Measurements from ENCODE around the gene NCF2. TPM values are rescaled to one million over a fixed set of nuclear protein-coding genes. Genes with fewer than 3 reads are reported as not detected.

Gene NCF2
- total RNA-seq, 1 experiment from 2014 or later, result 0.10 TPM

- ChIA-PET POLR2A (no interaction called here), CTCF (no interaction called here)
- Histone ChIP-seq H3K4me3 (ENCODE audit: low read depth in 2 of 2, low read length in 2 of 2) (peak overlapping the region; percentile 84 to 99; a peak in 3 of 4 replicates), H3K36me3 (ENCODE audit: control insufficient read depth, insufficient read depth, low read length) (peaks cover 8% of the 10 kb centered on the region), H3K4me1 (ENCODE audit: control insufficient read depth, insufficient read depth, low read length) (peaks cover 19% of the 10 kb centered on the region), H3K27ac (ENCODE audit: low read length) (no peak overlapping the region), H3K9me3 (ENCODE audit: control insufficient read depth, insufficient read depth, low read depth, low read length) (no peaks in the 10 kb centered on the region), H3K27me3 (ENCODE audit: control insufficient read depth, insufficient read depth, low read length) (0 out of 2 replicates have a peak, but pooled peaks cover 4% of the 10 kb centered on the region)
- in situ Hi-C loops (cut with HindIII; ENCODE audit: low pct_unique_long_range_greater_than_20kb, low sequenced_read_pairs), result no loop called here
- BruUV-seq (replicated peaks), result no TSS peak
- TF ChIP-seq CTCF (IDR thresholded peaks at IDR 0.05) (no peak), SIN3A (IDR thresholded peaks at IDR 0.05; ENCODE audit: borderline replicate concordance, insufficient read depth, low read depth, low read length) (no peak), POLR2AphosphoS5 (IDR thresholded peaks at IDR 0.05; ENCODE audit: low read depth, low read length) (no peak), TCF7L2 (IDR thresholded peaks at IDR 0.05; ENCODE audit: low read depth, low read length) (no peak)
- TF ChIP-seq, protein P1, sequence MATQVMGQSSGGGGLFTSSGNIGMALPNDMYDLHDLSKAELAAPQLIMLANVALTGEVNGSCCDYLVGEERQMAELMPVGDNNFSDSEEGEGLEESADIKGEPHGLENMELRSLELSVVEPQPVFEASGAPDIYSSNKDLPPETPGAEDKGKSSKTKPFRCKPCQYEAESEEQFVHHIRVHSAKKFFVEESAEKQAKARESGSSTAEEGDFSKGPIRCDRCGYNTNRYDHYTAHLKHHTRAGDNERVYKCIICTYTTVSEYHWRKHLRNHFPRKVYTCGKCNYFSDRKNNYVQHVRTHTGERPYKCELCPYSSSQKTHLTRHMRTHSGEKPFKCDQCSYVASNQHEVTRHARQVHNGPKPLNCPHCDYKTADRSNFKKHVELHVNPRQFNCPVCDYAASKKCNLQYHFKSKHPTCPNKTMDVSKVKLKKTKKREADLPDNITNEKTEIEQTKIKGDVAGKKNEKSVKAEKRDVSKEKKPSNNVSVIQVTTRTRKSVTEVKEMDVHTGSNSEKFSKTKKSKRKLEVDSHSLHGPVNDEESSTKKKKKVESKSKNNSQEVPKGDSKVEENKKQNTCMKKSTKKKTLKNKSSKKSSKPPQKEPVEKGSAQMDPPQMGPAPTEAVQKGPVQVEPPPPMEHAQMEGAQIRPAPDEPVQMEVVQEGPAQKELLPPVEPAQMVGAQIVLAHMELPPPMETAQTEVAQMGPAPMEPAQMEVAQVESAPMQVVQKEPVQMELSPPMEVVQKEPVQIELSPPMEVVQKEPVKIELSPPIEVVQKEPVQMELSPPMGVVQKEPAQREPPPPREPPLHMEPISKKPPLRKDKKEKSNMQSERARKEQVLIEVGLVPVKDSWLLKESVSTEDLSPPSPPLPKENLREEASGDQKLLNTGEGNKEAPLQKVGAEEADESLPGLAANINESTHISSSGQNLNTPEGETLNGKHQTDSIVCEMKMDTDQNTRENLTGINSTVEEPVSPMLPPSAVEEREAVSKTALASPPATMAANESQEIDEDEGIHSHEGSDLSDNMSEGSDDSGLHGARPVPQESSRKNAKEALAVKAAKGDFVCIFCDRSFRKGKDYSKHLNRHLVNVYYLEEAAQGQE (IDR thresholded peaks at IDR 0.05; ENCODE audit: insufficient read depth in 1 of 2, low read depth in 2 of 2, low read length in 1 of 2), result no peak
- no peak for DNase-seq (ENCODE audit: low read depth, low spot score)
- intact Hi-C loops (cut with micrococcal nuclease; ENCODE audit: unreplicated experiment), result no loop called here
- ATAC-seq, result no peak
Observed at GRCh38 chr1:183636783-183637182, 46.5 kb upstream of the NCF2 start.

DNA sequence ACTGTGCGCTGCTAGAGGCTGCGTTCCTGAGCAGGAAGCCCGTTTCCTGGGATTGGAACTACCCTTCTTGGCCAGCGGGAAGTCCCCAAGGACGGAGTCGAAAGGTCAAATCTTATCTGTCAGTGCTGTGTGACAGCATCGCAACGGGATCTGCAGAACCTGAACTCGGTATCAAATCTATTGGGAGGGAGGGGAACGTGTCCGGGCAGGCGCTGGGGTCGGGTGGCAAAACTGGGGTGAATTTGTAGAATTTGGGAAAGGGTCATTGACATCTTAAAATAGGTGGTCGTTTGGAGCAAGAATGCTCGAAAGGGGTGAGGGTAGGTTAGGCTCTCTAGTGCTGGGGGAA lies 46.0 kb upstream of the NCF2 start:
- H3K4me1 ChIP-seq (ENCODE audit: control insufficient read depth, insufficient read depth, low read length), result peaks cover 19% of the 10 kb centered on the region
- H3K27me3 ChIP-seq (ENCODE audit: control insufficient read depth, insufficient read depth, low read length), result 0 out of 2 replicates have a peak, but pooled peaks cover 4% of the 10 kb centered on the region
- intact Hi-C loops (cut with micrococcal nuclease; ENCODE audit: unreplicated experiment), result no loop called here
- in situ Hi-C loops (cut with HindIII; ENCODE audit: low pct_unique_long_range_greater_than_20kb, low sequenced_read_pairs), result no loop called here
- ChIA-PET POLR2A (interaction anchor here (0.6 kb wide), 1 partner anchor 745 kb away, joined by 3 read pairs; no protein-coding TSS in a partner anchor), CTCF (no interaction called here)
- TF ChIP-seq SIN3A (IDR thresholded peaks at IDR 0.05; ENCODE audit: borderline replicate concordance, insufficient read depth, low read depth, low read length) (no peak), CTCF (IDR thresholded peaks at IDR 0.05) (no peak), POLR2AphosphoS5 (IDR thresholded peaks at IDR 0.05; ENCODE audit: low read depth, low read length) (no peak), TCF7L2 (IDR thresholded peaks at IDR 0.05; ENCODE audit: low read depth, low read length) (no peak)
- TF ChIP-seq, protein P1 (IDR thresholded peaks at IDR 0.05; ENCODE audit: insufficient read depth in 1 of 2, low read depth in 2 of 2, low read length in 1 of 2), result no peak
- H3K27ac ChIP-seq (ENCODE audit: low read length), result no peak overlapping the region
- H3K36me3 ChIP-seq (ENCODE audit: control insufficient read depth, insufficient read depth, low read length), result peaks cover 9% of the 10 kb centered on the region
- no peaks in the 10 kb centered on the region for H3K9me3 ChIP-seq (ENCODE audit: control insufficient read depth, insufficient read depth, low read depth, low read length)
- ATAC-seq, result no peak
- no peak for DNase-seq (ENCODE audit: low read depth, low spot score)
- peak overlapping the region; percentile 84 to 99 for H3K4me3 ChIP-seq (ENCODE audit: low read depth in 2 of 2, low read length in 2 of 2)
- BruUV-seq (replicated peaks), result no TSS peak

Measured in Panc1 (cell line).